DMS 273 (cell line): ENCODE measurements around the gene ATP5PD.

Experiments
- DNase-seq: peaks from one replicate; lab custom pipeline; 2025; ENCODE audit not compliant: unreplicated experiment; lab: John Stamatoyannopoulos, UW

ATP5PD gene

GRCh38 chr17:75001915-75002843 lies 44.6 kb downstream of the ATP5PD start:
- no peak for DNase-seq

DNA sequence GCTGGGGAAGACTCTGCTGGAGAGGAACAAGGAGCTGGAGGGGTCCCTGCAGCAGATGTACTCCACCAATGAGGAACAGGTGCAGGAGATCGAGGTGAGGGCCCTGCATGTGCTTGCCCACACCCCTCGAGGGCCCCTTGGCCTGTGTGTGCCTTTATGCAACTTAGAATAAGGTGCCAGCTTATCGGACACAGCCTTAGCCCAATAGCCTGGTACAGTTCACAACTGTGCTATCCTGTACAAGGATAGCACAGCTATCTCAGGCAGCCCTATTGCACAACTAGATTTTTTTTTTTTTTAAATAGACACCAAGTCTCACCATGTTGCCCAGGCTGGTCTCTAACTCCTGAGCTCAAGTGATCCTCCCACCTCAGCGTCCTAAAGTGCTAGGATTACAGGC lies 47.2 kb downstream of the ATP5PD start:
- DNase-seq = no peak

DNA sequence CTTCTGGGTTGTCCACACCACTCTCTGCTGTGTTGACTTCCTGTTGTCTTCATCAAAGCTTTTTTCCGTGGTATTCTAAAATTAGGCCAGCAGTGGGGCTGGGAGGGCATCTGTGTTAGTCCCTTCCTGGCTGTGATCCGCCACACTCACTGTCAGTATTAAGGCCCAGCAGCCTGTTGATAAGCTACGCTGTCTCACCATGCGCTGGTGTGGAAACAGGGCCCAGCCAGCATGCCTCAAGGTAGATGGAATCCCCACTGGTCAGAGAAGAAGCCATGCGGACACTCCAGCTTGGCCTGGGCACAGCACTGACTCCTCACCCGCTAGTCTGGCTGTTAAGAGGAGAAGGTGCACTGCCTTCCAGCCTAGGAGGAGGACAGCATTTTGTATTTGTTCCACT lies 48.0 kb downstream of the ATP5PD start:
- no peak for DNase-seq

GRCh38 chr17:74995847-74996246 lies 50.9 kb downstream of the ATP5PD start:
- DNase-seq = no peak

DNA sequence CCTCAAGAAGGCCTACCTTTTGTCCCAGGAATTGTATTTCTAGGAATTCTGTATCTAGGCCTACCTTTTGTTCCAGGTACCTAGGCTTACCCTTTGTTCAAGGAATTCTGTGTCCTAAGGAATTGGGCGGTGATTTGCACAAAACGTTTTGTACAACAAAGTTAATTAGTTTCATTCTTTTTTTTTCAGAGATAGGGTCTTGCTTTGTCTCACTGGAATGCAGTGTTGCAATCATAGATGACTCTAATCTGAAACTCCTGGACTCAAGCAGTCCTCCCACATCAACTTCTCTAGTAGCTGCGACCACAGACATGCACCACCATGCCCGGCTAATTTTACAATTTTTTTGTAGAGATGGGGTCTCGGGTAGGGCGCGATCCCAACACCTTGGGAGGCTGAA lies 52.3 kb downstream of the ATP5PD start:
- no peak for DNase-seq

GRCh38 chr17:74992223-74992622 lies 54.5 kb downstream of the ATP5PD start:
- no peak for DNase-seq

GRCh38 chr17:74990581-74991105 lies 56.1 kb downstream of the ATP5PD start:
- DNase-seq = no peak
